Measurements from ENCODE around the gene RARA.
"Not testable (repeated sequence)": the region's sequence is repeated elsewhere in the genome, so short reads cannot be mapped to it uniquely, and the experiment has no call there.

Gene RARA

DNA sequence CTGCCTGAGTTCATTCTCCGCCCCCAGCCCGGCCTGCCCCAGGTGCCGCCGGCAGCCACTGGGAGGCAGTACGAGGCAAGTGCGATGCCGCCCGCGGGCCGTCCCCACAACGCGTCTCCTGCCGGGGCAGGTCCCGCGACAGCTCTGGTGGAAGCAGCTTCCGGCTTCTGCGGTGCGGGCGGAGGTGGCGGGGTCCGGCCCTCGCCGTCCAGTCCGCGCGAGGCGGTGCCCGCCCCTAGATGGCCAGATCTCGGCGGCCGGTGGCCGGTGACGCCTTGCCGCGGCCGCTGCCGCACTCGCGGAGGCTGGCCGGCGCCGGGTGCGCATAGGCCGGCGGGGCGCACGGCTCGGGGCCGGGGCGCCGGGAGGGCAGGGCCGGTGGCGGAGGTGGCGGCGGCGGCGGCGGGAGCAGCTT, 53.7 kb downstream of the RARA start:
- Histone ChIP-seq H3K27ac (ENCODE audit: low read depth, low read length, severe bottlenecking) (no peak overlapping the region), H3K9me3 (ENCODE audit: control insufficient read depth, low read length) (no peaks in the 10 kb centered on the region), H3K36me3 (ENCODE audit: control insufficient read depth, insufficient read depth, low read length) (no peaks in the 10 kb centered on the region), H3K4me3 (ENCODE audit: extremely low read depth, insufficient read depth, low read length, poor library complexity, severe bottlenecking) (peak overlapping the region; percentile 51), H3K4me1 (ENCODE audit: control insufficient read depth, insufficient read depth, low read length, poor library complexity, severe bottlenecking) (no peaks in the 10 kb centered on the region)
- 0 to 2% methylated on average over 35 to 55 of the region's 58 CpGs for WGBS, 2 experiments (ENCODE audit: insufficient coverage in 2 of 2)

DNA sequence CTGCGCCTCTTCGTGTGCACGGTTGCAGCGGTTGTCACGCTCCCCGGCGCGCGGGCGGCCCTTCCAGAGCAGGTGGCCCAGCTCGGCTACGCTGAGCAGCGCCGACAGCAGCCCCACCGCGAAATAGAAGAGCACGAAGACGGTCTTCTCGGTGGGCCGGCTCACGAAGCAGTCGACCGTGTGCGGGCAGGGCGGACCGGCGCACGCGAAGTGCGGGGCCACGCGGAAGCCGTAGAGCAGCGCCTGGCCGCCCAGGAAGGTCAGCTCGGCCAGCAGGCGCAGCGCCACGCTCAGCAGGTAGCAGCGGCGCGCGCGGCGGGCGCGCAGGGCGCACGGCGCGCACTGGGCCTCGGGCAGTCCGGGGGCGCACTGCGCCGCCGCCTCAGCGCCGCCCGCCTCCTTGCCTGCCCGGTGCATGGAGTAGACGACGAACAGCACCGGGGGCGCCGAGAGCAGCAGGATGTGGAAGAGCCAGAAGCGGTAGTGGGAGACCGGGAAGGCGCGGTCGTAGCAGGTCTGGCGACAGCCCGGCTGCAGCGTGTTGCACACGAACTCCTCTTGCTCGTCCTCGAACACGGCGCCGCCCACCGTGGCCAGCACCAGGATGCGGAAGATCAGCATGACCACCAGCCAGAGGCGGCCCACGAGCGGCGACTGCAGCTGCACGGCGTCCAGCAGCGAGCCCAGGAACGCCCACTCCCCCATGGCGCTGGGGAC, 54.3 kb downstream of the RARA start:
- H3K27ac ChIP-seq (ENCODE audit: low read depth, low read length, severe bottlenecking) = no peak overlapping the region
- no peaks in the 10 kb centered on the region for H3K36me3 ChIP-seq (ENCODE audit: control insufficient read depth, insufficient read depth, low read length)
- H3K4me1 ChIP-seq (ENCODE audit: control insufficient read depth, insufficient read depth, low read length, poor library complexity, severe bottlenecking) = no peaks in the 10 kb centered on the region
- whole genome bisulfite sequencing, 2 experiments (ENCODE audit: insufficient coverage in 2 of 2) = 1 to 2% methylated on average over 73 to 90 of the region's 91 CpGs
- peak overlapping the region; percentile 51 for H3K4me3 ChIP-seq (ENCODE audit: extremely low read depth, insufficient read depth, low read length, poor library complexity, severe bottlenecking)
- no peaks in the 10 kb centered on the region for H3K9me3 ChIP-seq (ENCODE audit: control insufficient read depth, low read length)

DNA sequence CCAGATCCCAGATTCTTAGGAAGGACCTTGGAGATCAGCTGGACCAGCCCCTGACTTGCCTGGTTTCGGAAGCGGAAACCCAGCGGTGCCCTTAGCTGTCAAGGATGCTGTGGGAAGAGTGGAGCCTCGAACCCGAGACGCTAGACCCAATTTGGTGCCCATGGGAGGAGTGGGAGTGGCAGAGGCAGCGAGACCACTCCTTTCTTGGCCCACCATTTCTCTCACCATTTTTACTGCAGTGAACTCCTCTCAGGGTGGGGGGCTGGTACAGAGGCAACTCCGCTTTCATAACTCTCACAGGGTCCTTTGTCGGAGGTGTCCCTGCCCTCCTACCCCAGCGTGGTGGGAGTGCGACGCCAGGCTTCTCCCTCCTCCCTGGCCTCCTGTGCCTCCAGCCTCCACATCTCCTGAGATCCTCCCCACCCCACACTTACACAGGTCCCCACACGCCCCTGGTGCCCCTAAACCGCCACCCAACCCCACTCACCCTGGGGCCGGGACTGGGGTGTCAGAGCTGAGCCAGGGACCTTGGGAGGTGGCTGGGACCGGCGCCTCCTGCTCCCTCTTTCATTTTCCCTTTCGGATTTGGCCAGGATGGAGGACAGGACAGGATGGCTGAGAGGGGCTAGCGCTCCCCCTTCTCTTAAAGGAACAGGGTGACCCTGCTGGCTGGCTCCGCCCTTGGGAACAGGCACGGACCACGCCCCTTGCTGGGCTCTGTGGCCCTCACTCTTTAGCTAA, 55.3 kb downstream of the RARA start, which contains the start of gene GJD3:
Gene GJD3, minus strand, starts transcription at position 617 of the 741 bp plus-strand sequence. CDS start 922 bp downstream, outside the sequence.
- Histone ChIP-seq H3K27ac (ENCODE audit: low read depth, low read length, severe bottlenecking) (no peak within 1 kb of the TSS), H3K36me3 (ENCODE audit: control insufficient read depth, insufficient read depth, low read length) (no peaks in the 10 kb centered on the region), H3K9me3 (ENCODE audit: control insufficient read depth, low read length) (no peaks in the 10 kb centered on the region), H3K4me1 (ENCODE audit: control insufficient read depth, insufficient read depth, low read length, poor library complexity, severe bottlenecking) (no peaks in the 10 kb centered on the region), H3K4me3 (ENCODE audit: extremely low read depth, insufficient read depth, low read length, poor library complexity, severe bottlenecking) (peak within 1 kb of the TSS; percentile 51)
- WGBS, 2 experiments (ENCODE audit: insufficient coverage in 2 of 2) = 55 to 65% methylated on average over 7 to 19 of the region's 22 CpGs

GRCh38 chr17:40364906-40365305, 55.9 kb downstream of the RARA start:
- 83 to 87% methylated on average over 6 to 9 of the region's 9 CpGs for WGBS, 2 experiments (ENCODE audit: insufficient coverage in 2 of 2)
- no peaks in the 10 kb centered on the region for H3K4me1 ChIP-seq (ENCODE audit: control insufficient read depth, insufficient read depth, low read length, poor library complexity, severe bottlenecking)
- no peaks in the 10 kb centered on the region for H3K9me3 ChIP-seq (ENCODE audit: control insufficient read depth, low read length)
- H3K36me3 ChIP-seq (ENCODE audit: control insufficient read depth, insufficient read depth, low read length) = no peaks in the 10 kb centered on the region
- peak overlapping the region; percentile 51 for H3K4me3 ChIP-seq (ENCODE audit: extremely low read depth, insufficient read depth, low read length, poor library complexity, severe bottlenecking)
- H3K27ac ChIP-seq (ENCODE audit: low read depth, low read length, severe bottlenecking) = no peak overlapping the region

DNA sequence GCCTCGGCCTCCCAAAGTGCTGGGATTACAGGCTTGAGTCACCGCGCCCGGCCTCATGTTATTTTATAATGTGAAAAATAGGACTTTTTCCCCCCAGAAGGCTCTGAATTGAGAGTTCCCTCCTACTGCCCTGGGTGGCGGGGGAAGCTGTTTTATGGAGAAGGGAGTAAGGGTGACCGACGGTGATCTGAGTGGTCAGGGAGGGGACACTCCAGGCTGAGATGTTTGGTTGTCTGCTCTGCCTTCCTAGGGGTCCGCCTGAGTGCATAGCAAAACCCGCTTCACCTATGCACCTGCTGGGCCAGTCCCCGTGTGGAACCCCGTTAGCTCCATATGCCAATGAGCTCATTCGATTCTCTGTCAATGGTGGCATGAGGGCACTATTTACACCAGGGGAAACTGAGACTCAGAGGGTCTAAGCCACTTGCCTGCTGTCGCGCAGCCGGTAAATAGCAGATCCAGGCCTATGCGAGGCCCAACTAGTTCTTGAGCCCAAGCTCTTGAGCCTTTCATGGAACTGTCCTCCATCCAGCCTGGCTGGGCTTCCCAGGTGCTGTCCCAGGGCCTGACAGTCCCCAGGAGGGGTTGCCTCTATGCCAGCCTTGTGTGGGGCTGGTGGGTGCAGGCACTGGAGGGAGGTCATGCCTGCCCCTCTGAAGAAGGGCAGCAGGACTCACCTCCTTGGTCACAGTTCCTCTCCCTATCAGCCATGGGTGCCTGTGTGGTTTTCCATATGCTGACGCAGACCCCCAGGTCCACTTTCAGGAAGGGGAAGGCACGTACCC, 57.3 kb downstream of the RARA start:
- Histone ChIP-seq H3K4me3 (ENCODE audit: extremely low read depth, insufficient read depth, low read length, poor library complexity, severe bottlenecking) (no peak overlapping the region), H3K27ac (ENCODE audit: low read depth, low read length, severe bottlenecking) (no peak overlapping the region), H3K4me1 (ENCODE audit: control insufficient read depth, insufficient read depth, low read length, poor library complexity, severe bottlenecking) (no peaks in the 10 kb centered on the region), H3K9me3 (ENCODE audit: control insufficient read depth, low read length) (no peaks in the 10 kb centered on the region), H3K36me3 (ENCODE audit: control insufficient read depth, insufficient read depth, low read length) (no peaks in the 10 kb centered on the region)
- 93 to 96% methylated on average over 13 to 14 of the region's 18 CpGs for WGBS, 2 experiments (ENCODE audit: insufficient coverage in 2 of 2)

DNA sequence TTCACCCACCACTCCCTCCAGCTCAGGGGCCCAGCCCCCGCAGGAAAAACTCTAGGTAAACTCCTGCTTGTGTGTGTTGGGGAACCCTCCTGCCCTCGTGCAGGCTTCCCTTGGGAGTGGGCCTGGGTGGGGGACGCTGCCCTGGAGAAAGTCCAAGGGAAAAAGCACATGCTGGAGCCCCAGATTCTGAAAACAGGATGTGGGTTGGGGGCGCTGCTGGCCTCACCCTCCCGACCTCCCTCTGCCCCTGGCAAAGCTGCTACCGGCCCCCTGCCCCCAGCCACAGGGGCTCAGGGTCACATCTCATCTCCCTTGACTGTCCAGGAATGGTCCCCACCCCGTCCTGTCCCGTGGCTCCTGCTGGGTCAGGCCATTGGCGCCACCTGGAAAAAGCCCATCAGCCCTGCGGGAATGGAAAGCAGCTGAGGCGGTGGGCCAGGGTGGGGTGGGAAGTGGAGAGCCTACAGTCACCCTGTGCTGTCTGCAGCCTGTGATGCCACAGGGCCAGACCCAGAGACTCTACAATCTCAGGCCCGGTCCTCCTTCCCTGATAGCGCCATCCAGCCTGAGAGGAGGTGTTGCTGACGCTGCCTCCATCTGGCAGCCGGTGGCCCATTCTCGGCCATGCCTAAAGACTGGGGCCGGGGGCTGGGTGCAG, 58.0 kb downstream of the RARA start:
- Histone ChIP-seq H3K27ac (ENCODE audit: low read depth, low read length, severe bottlenecking) (no peak overlapping the region), H3K36me3 (ENCODE audit: control insufficient read depth, insufficient read depth, low read length) (no peaks in the 10 kb centered on the region), H3K4me1 (ENCODE audit: control insufficient read depth, insufficient read depth, low read length, poor library complexity, severe bottlenecking) (no peaks in the 10 kb centered on the region), H3K4me3 (ENCODE audit: extremely low read depth, insufficient read depth, low read length, poor library complexity, severe bottlenecking) (no peak overlapping the region), H3K9me3 (ENCODE audit: control insufficient read depth, low read length) (no peaks in the 10 kb centered on the region)
- WGBS, 2 experiments (ENCODE audit: insufficient coverage in 2 of 2) = 88 to 89% methylated on average over 11 to 14 of the region's 17 CpGs

DNA sequence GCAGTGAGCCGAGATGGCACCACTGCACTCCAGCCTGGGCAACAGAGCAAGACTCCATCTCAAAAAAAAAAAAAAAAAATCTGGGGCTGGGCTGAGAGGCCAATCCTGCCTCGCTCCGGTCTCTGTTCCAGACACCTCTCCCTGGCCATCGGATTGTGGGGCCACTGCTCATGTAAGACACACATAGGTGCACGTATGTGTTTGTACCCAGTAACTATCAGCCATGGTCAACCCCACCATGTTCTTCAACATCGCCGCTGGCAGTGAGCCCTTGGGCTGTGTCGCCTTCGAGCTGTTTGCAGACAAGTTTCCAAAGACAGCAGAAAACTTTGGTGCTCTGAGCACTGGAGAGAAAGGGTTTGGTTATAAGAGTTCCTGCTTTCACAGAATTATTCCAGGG, 58.7 kb downstream of the RARA start:
- H3K27ac ChIP-seq (ENCODE audit: low read depth, low read length, severe bottlenecking); H3K4me1 ChIP-seq (ENCODE audit: control insufficient read depth, insufficient read depth, low read length, poor library complexity, severe bottlenecking); H3K4me3 ChIP-seq (ENCODE audit: extremely low read depth, insufficient read depth, low read length, poor library complexity, severe bottlenecking); H3K36me3 ChIP-seq (ENCODE audit: control insufficient read depth, insufficient read depth, low read length); H3K9me3 ChIP-seq (ENCODE audit: control insufficient read depth, low read length): not testable (repeated sequence)
- WGBS, 2 experiments (ENCODE audit: insufficient coverage in 2 of 2) = 92 to 96% methylated on average over 8 of the region's 9 CpGs

DNA sequence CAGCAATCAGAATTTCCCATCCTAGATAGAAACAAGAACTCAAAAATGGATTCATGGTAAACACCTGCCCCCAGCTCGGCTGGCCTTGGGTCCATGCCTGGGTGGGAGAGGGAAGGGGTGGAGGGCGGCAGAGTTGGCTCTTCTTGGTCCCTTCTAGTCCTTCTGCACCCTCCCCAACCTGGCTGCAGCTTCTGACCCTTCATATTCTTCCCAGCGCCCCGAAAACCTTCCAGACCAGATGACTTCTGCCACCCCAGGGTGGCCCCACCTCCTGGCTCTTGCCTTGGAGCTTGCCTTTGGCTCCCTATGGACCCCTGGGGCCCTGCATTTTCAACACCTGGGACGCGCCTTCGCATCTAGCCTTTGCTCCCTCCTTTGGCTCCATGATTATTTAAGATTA, 60.9 kb downstream of the RARA start:
- WGBS, 2 experiments (ENCODE audit: insufficient coverage in 2 of 2) = 100% methylated on average over 2 to 5 of the region's 7 CpGs
- peaks cover 10% of the 10 kb centered on the region for H3K9me3 ChIP-seq (ENCODE audit: control insufficient read depth, low read length)
- H3K4me3 ChIP-seq (ENCODE audit: extremely low read depth, insufficient read depth, low read length, poor library complexity, severe bottlenecking) = no peak overlapping the region
- no peaks in the 10 kb centered on the region for H3K36me3 ChIP-seq (ENCODE audit: control insufficient read depth, insufficient read depth, low read length)
- H3K4me1 ChIP-seq (ENCODE audit: control insufficient read depth, insufficient read depth, low read length, poor library complexity, severe bottlenecking) = no peaks in the 10 kb centered on the region
- H3K27ac ChIP-seq (ENCODE audit: low read depth, low read length, severe bottlenecking) = no peak overlapping the region

DNA sequence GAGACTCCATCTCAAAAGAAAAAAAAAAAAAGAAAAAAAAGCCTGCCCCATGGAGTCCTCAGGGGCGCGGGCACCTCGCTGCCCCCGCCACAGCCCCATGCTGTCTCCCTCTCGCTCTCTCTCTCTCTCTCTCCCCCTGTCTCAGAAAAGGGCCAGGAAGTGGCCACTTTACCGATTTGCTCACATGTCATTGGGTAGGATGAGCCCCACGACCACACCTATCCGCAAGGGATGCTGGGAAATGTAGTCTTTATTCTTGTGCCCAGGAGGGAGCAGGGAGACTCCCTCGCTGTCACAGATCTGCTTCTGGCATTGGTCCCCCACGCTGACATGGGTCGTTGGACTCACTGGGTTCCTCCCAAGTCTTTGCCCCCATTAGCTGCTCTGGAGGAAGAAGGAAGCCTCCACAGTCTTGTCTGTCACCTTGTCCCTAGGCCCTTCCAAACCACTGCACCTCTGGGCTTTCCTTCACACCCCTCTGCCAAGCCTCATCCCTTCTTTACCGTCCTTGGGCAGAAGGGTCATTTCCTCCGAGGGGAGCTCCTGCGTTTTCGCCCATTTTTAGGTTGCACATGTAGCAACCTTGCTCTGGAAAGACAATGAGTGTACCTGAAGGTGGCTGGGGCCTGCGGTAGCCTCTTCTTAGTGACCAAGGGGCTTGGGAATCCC, 62.4 kb downstream of the RARA start:
- Histone ChIP-seq H3K4me3 (ENCODE audit: extremely low read depth, insufficient read depth, low read length, poor library complexity, severe bottlenecking) (no peak overlapping the region), H3K9me3 (ENCODE audit: control insufficient read depth, low read length) (peaks cover 10% of the 10 kb centered on the region), H3K4me1 (ENCODE audit: control insufficient read depth, insufficient read depth, low read length, poor library complexity, severe bottlenecking) (no peaks in the 10 kb centered on the region), H3K36me3 (ENCODE audit: control insufficient read depth, insufficient read depth, low read length) (no peaks in the 10 kb centered on the region), H3K27ac (ENCODE audit: low read depth, low read length, severe bottlenecking) (no peak overlapping the region)
- WGBS, 2 experiments (ENCODE audit: insufficient coverage in 2 of 2) = 88% methylated on average over 12 to 16 of the region's 16 CpGs

- Histone ChIP-seq H3K36me3 (ENCODE audit: control insufficient read depth, insufficient read depth, low read length) (no peaks in the 10 kb centered on the region), H3K4me3 (ENCODE audit: extremely low read depth, insufficient read depth, low read length, poor library complexity, severe bottlenecking) (no peak overlapping the region), H3K4me1 (ENCODE audit: control insufficient read depth, insufficient read depth, low read length, poor library complexity, severe bottlenecking) (no peaks in the 10 kb centered on the region), H3K27ac (ENCODE audit: low read depth, low read length, severe bottlenecking) (no peak overlapping the region), H3K9me3 (ENCODE audit: control insufficient read depth, low read length) (peaks cover 10% of the 10 kb centered on the region)
- 94 to 100% methylated on average over 1 to 2 of the region's 2 CpGs for WGBS, 2 experiments (ENCODE audit: insufficient coverage in 2 of 2)
Measured at GRCh38 chr17:40372031-40372430, 63.1 kb downstream of the RARA start.
